HCT116 (cell line): Measurements from ENCODE around the gene RAB25. TPM values are rescaled to one million over a fixed set of nuclear protein-coding genes. Genes with fewer than 3 reads are reported as not detected.

Experiments used
- ATAC-seq: fragments of 200-7000 bp; cut with Tn5 transposase; 2 replicates; pipeline ENCODE4 v1.9.1; 2020; ENCODE audit warnings: mild to moderate bottlenecking, moderate library complexity
- BruUV-seq: library from RNA; stranded (reverse); fragments of 400-500 nt; replicated peaks from 2 replicates; lab custom pipeline; 2021; lab: Mats Ljungman, UMichigan
- CTCF ChIA-PET: fragments of 300-600 bp; sonication (Branson Sonifier 250); formaldehyde crosslinking; loops from one replicate; lab custom pipeline; 2021; ENCODE audit warnings: antibody characterized with exemption; lab: Charles Lee
- POLR2A ChIA-PET: fragments of 300-600, 350-600 bp; sonication (Branson Sonifier 250); formaldehyde crosslinking; loops from one replicate; lab custom pipeline; 2021; ENCODE audit warnings: antibody characterized with exemption; lab: Charles Lee
- RAD21 ChIA-PET, 2 experiments: fragments of 300-600 bp; sonication (Branson Sonifier 250); formaldehyde crosslinking; loops; one replicate each; lab custom pipeline; 2023; ENCODE audit warnings: low total read pairs in 2 of 2; ENCODE audit not compliant: uncharacterized antibody in 2 of 2, unreplicated experiment in 2 of 2, low non-redundant PET in 1 of 2; lab: Charles Lee
- DNase-seq: peaks from one replicate; pipeline ENCODE4 v3.0.0-alpha.2; 2010; ENCODE audit warnings: low read depth, low spot score
- H2AFZ ChIP-seq: fragments of 200-600 bp; shearing (Covaris generic), sonication (generic); 2 replicates; pipeline ENCODE4 v1.6.1; 2017; ENCODE audit warnings: low read depth, mixed run types, mixed read lengths, antibody characterized with exemption, low read length; ENCODE audit not compliant: poor library complexity, severe bottlenecking
- H3K27ac ChIP-seq: 2 replicates; pipeline ENCODE4 v1.5.1; 2012; ENCODE audit warnings: low read depth, low read length
- H3K27me3 ChIP-seq: fragments of 200-600 bp; sonication (generic); 2 replicates; pipeline ENCODE4 v1.6.1; 2016; ENCODE audit warnings: mixed run types, low read length, mixed read lengths; ENCODE audit not compliant: insufficient read depth
- H3K36me3 ChIP-seq, 2 experiments: fragments of 200-500 bp in 1 of 2; fragments of 200-600 bp in 1 of 2; sonication (Bioruptor generic) in 1 of 2; sonication (generic) in 1 of 2; 2 replicates each; pipeline versions ENCODE4 v1.5.1 to v1.6.1; 2014 to 2016; ENCODE audit warnings: low read length in 2 of 2, inconsistent platforms in 1 of 2, mixed read lengths in 1 of 2, mixed run types in 1 of 2; ENCODE audit not compliant: insufficient read depth in 2 of 2, control insufficient read depth in 1 of 2
- H3K4me1 ChIP-seq, 2 experiments: fragments of 200-600 bp in 1 of 2; sonication (generic) in 1 of 2; 2 replicates each; pipeline versions ENCODE4 v1.5.1 to v1.6.1; 2012 to 2017; ENCODE audit warnings: low read length in 2 of 2, inconsistent platforms in 1 of 2, mild to moderate bottlenecking in 1 of 2, mixed read lengths in 1 of 2, mixed run types in 1 of 2, moderate library complexity in 1 of 2; ENCODE audit not compliant: insufficient read depth in 2 of 2, control insufficient read depth in 1 of 2
- H3K4me2 ChIP-seq: fragments of 200-600 bp; sonication (generic); 2 replicates; pipeline ENCODE4 v1.6.1; 2017; ENCODE audit warnings: mixed run types, low read length, mixed read lengths
- H3K4me3 ChIP-seq, 2 experiments: fragments of 200-600 bp in 1 of 2; sonication (generic) in 1 of 2; replicated peaks in 1 of 2; 2 replicates each; pipeline ENCODE4 v1.5.1; 2011 to 2016; ENCODE audit warnings: low read length in 2 of 2, control low read depth in 1 of 2, low read depth in 1 of 2, mild to moderate bottlenecking in 1 of 2, mixed read lengths in 1 of 2, mixed run types in 1 of 2
- H3K79me2 ChIP-seq: fragments of 200-600 bp; sonication (generic); 2 replicates; pipeline ENCODE4 v1.6.1; 2017; ENCODE audit warnings: mild to moderate bottlenecking, mixed run types, low read length, moderate library complexity, mixed read lengths; ENCODE audit not compliant: insufficient read depth
- H3K9ac ChIP-seq: fragments of 200-600 bp; sonication (generic); 2 replicates; pipeline ENCODE4 v1.6.1; 2016; ENCODE audit warnings: low read length, mixed read lengths
- H3K9me2 ChIP-seq: fragments of 200-600 bp; sonication (generic), shearing (Covaris generic); 2 replicates; pipeline ENCODE4 v1.6.1; 2017; ENCODE audit warnings: mixed run types, mild to moderate bottlenecking, moderate library complexity; ENCODE audit not compliant: insufficient read depth
- H3K9me3 ChIP-seq, 2 experiments: fragments of 200-500 bp in 1 of 2; fragments of 200-600 bp in 1 of 2; sonication (Bioruptor generic) in 1 of 2; sonication (generic) in 1 of 2; 2 replicates each; pipeline ENCODE4 v1.6.1; 2014 to 2017; ENCODE audit warnings: low read length in 2 of 2, mixed read lengths in 2 of 2, inconsistent platforms in 1 of 2, low read depth in 1 of 2, mild to moderate bottlenecking in 1 of 2, mixed run types in 1 of 2, moderate library complexity in 1 of 2; ENCODE audit not compliant: control insufficient read depth in 1 of 2, insufficient read depth in 1 of 2
- H4K20me1 ChIP-seq: fragments of 200-600 bp; sonication (generic), shearing (Covaris generic); 2 replicates; pipeline ENCODE4 v1.6.1; 2017; ENCODE audit warnings: mixed run types, mild to moderate bottlenecking, moderate library complexity; ENCODE audit not compliant: insufficient read depth
- CEBPB ChIP-seq: IDR thresholded peaks from 2 replicates; pipeline ENCODE4 v1.6.1; 2012; ENCODE audit warnings: low read depth
- EGR1 ChIP-seq: IDR thresholded peaks from 2 replicates; pipeline ENCODE4 v1.6.1; 2012; ENCODE audit warnings: low read depth
- EZH2 ChIP-seq: fragments of 200-600 bp; sonication (generic); IDR thresholded peaks from 2 replicates; pipeline ENCODE4 v1.6.1; 2017; ENCODE audit warnings: antibody characterized with exemption, mixed run types
- JUND ChIP-seq: IDR thresholded peaks from 2 replicates; pipeline ENCODE4 v1.6.1; 2012
- POLR2A ChIP-seq: IDR thresholded peaks from 2 replicates; pipeline ENCODE4 v1.7.0; 2011; ENCODE audit warnings: borderline replicate concordance; ENCODE audit not compliant: insufficient read depth, insufficient read length; ENCODE audit errors: extremely low read depth
- RAD21 ChIP-seq: IDR thresholded peaks from 2 replicates; pipeline ENCODE4 v1.6.1; 2012; ENCODE audit warnings: low read depth, mild to moderate bottlenecking
- SP1 ChIP-seq: IDR thresholded peaks from 2 replicates; pipeline ENCODE4 v1.6.1; 2012; ENCODE audit warnings: low read depth
- SRF ChIP-seq: IDR thresholded peaks from 2 replicates; pipeline ENCODE4 v1.6.1; 2012; ENCODE audit warnings: low read depth
- TCF7L2 ChIP-seq: IDR thresholded peaks from 2 replicates; pipeline ENCODE4 v1.7.0; 2011; ENCODE audit warnings: borderline replicate concordance, inconsistent platforms; ENCODE audit not compliant: insufficient read depth, insufficient read length; ENCODE audit errors: extremely low read depth
- ZFX ChIP-seq: fragments of 450-650 bp; IDR thresholded peaks from 2 replicates; pipeline ENCODE4 v1.6.1; 2017
- ZNF274 ChIP-seq: fragments of 200-500 bp; sonication (Bioruptor generic); IDR thresholded peaks from 2 replicates; pipeline ENCODE4 v1.6.1; 2014; ENCODE audit warnings: mild to moderate bottlenecking, low read depth, low read length, inconsistent platforms
- intact Hi-C: fragments of 100-400 bp; cut with micrococcal nuclease; formaldehyde crosslinking; loops from 2 replicates; pipeline ENCODE4 v1.10.0; 2022
- total RNA-seq: library from RNA; stranded (reverse); gene quantifications from one replicate; pipeline ENCODE4 v1.2.1, GENCODE V29; 2021; ENCODE audit not compliant: unreplicated experiment
- TF ChIP-seq, protein P1 (sequence below): IDR thresholded peaks from 2 replicates; pipeline ENCODE4 v1.6.1; 2012; ENCODE audit warnings: low read depth
- TF ChIP-seq, protein P2 (sequence below): IDR thresholded peaks from 2 replicates; pipeline ENCODE4 v1.6.1; 2011; ENCODE audit warnings: mild to moderate bottlenecking, low read length, moderate library complexity; ENCODE audit not compliant: insufficient replicate concordance; ENCODE audit errors: extremely low read depth

RAB25 gene
- total RNA-seq, 1 experiment from 2014 or later, result 142 TPM

DNA sequence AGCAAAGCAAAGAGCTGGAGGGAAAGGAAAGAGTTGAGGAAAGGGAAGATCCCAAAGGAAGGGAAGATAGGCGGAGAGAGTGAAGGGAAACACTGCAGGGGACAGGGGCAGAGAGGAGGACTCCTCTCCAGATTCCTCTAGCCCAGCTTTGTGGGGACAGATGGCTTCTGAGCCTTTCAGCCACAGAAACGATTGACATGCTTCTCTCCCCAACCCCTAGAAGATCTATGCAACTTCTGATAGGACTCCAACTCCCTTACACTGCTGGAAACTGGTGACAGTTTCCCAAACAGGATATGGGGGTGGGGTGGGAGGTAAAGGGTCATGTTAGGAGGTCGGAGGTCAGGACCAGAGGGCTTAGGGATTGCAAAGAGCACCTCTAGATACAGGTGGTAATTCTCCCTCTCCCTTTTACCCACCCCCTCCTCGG is 14.8 kb downstream of the RAB25 start:
- no peak for TF ChIP-seq EZH2
- Histone ChIP-seq H3K4me2 (no peak overlapping the region), H3K9me3 (no peaks in the 10 kb centered on the region), H3K27me3 (no peaks in the 10 kb centered on the region), H2AFZ (no peak overlapping the region), H3K9ac (no peak overlapping the region), H3K4me1 (peaks cover 0 to 11% of the 10 kb centered on the region in 2 experiments; a peak in 3 of 4 replicates), H3K4me3 (no peak overlapping the region), H3K27ac (no peak overlapping the region), H3K36me3 (peaks cover 4 to 13% of the 10 kb centered on the region in 2 experiments; a peak in 1 of 4 replicates), H3K9me2 (no peaks in the 10 kb centered on the region), H3K79me2 (no peaks in the 10 kb centered on the region), H4K20me1 (no peaks in the 10 kb centered on the region)
- intact Hi-C loops, result no loop called here
- DNase-seq (no peak), ATAC-seq (no peak)
- ChIA-PET RAD21 (no interaction called here), POLR2A (no interaction called here), CTCF (interaction anchor here (0.8 kb wide), 1 partner anchor 137 kb away, joined by 3 read pairs; no protein-coding TSS in a partner anchor)
- no TSS peak for BruUV-seq

DNA sequence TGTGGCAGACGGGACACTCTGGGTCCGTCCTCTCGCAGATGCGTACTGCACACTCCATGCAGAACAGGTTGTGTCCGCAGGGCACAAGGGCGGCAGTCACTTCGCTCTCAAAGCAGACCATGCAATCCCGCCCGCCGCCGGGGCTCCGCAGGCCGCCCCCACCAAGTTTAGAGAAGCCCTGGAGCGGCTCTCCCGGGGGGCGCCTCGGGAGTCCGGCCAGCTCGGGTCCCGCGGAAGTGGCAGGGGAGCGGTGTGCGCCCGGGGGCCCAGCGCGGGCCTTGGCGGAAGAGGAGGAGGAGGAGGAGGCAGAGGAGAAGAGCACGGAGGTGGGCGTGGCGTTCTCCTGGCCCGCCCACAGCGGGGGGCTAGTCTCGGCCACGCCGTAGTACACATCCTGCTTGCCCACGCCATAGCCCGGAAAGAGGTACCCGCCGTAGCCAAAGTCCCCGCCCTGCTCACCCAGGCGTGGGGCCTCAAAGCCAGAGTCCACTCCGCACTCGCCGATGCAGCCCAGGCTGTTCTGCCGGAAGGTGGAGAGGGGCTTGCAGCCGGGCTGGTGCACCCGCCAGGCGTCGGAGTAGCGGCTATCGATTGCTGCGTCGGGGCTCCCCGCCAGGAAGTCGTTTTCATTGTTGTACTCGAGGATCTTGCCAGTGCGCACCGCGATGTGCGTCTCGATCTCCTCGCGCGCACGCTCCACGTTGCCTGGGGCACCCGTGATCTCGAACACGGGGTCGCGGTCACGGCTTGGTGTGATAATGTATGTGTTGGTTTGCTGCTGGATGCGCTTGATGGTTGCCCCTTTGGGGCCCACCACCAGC is 15.9 kb downstream of the RAB25 start:
- H3K4me1 ChIP-seq, result peaks cover 0 to 17% of the 10 kb centered on the region in 2 experiments; a peak in 3 of 4 replicates
- H3K9ac ChIP-seq, result no peak overlapping the region
- H3K9me2 ChIP-seq, result no peaks in the 10 kb centered on the region
- no TSS peak for BruUV-seq
- no peak overlapping the region for H3K27ac ChIP-seq
- H4K20me1 ChIP-seq, result no peaks in the 10 kb centered on the region
- intact Hi-C loops, result no loop called here
- no peaks in the 10 kb centered on the region for H3K79me2 ChIP-seq
- DNase-seq (no peak), ATAC-seq (no peak)
- CTCF ChIA-PET, result no interaction called here
- H3K36me3 ChIP-seq, result peaks cover under 1 to 10% of the 10 kb centered on the region in 2 experiments; a peak in 1 of 4 replicates
- RAD21 ChIA-PET, result no interaction called here
- no peak overlapping the region for H3K4me2 ChIP-seq
- no peaks in the 10 kb centered on the region for H3K27me3 ChIP-seq
- H2AFZ ChIP-seq, result no peak overlapping the region
- no peaks in the 10 kb centered on the region for H3K9me3 ChIP-seq
- H3K4me3 ChIP-seq, result no peak overlapping the region
- POLR2A ChIA-PET, result no interaction called here
- TF ChIP-seq SP1 (no peak), SRF (no peak), EGR1 (no peak), JUND (no peak), TCF7L2 (no peak), ZFX (no peak), ZNF274 (no peak), CEBPB (no peak), RAD21 (no peak), POLR2A (no peak), EZH2 (no peak)
- TF ChIP-seq, protein P1, sequence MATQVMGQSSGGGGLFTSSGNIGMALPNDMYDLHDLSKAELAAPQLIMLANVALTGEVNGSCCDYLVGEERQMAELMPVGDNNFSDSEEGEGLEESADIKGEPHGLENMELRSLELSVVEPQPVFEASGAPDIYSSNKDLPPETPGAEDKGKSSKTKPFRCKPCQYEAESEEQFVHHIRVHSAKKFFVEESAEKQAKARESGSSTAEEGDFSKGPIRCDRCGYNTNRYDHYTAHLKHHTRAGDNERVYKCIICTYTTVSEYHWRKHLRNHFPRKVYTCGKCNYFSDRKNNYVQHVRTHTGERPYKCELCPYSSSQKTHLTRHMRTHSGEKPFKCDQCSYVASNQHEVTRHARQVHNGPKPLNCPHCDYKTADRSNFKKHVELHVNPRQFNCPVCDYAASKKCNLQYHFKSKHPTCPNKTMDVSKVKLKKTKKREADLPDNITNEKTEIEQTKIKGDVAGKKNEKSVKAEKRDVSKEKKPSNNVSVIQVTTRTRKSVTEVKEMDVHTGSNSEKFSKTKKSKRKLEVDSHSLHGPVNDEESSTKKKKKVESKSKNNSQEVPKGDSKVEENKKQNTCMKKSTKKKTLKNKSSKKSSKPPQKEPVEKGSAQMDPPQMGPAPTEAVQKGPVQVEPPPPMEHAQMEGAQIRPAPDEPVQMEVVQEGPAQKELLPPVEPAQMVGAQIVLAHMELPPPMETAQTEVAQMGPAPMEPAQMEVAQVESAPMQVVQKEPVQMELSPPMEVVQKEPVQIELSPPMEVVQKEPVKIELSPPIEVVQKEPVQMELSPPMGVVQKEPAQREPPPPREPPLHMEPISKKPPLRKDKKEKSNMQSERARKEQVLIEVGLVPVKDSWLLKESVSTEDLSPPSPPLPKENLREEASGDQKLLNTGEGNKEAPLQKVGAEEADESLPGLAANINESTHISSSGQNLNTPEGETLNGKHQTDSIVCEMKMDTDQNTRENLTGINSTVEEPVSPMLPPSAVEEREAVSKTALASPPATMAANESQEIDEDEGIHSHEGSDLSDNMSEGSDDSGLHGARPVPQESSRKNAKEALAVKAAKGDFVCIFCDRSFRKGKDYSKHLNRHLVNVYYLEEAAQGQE, result no peak
- TF ChIP-seq, protein P2, sequence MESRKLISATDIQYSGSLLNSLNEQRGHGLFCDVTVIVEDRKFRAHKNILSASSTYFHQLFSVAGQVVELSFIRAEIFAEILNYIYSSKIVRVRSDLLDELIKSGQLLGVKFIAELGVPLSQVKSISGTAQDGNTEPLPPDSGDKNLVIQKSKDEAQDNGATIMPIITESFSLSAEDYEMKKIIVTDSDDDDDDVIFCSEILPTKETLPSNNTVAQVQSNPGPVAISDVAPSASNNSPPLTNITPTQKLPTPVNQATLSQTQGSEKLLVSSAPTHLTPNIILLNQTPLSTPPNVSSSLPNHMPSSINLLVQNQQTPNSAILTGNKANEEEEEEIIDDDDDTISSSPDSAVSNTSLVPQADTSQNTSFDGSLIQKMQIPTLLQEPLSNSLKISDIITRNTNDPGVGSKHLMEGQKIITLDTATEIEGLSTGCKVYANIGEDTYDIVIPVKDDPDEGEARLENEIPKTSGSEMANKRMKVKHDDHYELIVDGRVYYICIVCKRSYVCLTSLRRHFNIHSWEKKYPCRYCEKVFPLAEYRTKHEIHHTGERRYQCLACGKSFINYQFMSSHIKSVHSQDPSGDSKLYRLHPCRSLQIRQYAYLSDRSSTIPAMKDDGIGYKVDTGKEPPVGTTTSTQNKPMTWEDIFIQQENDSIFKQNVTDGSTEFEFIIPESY, result no peak
